Activated CD4-positive, alpha-beta T cell treated with anti-CD3 and anti-CD28 coated beads, Interleukin-2, amount 10 ng/mL, durations not matched to agents 7 days and 5 days (primary cell): ENCODE measurements around the gene CNPY2. TPM values are rescaled to one million over a fixed set of nuclear protein-coding genes. Genes with fewer than 3 reads are reported as not detected.
"Not testable (repeated sequence)": the region's sequence is repeated elsewhere in the genome, so short reads cannot be mapped to it uniquely, and the experiment has no call there.

ENCODE experiments used
- CTCF ChIA-PET: fragments of 350-600 bp; sonication (Branson Sonifier 250); formaldehyde crosslinking; loops from one replicate; lab custom pipeline; 2021; ENCODE audit warnings: antibody characterized with exemption; lab: Charles Lee
- POLR2A ChIA-PET: fragments of 350-600 bp; sonication (Branson Sonifier 250); formaldehyde crosslinking; loops from one replicate; lab custom pipeline; 2021; ENCODE audit warnings: antibody characterized with exemption; lab: Charles Lee
- DNase-seq: peaks from one replicate; pipeline ENCODE4 v3.0.0-alpha.2; 2020
- H3K27ac Mint-ChIP-seq: one replicate; pipeline ENCODE4 v1.8.0; 2021; ENCODE audit warnings: mild to moderate bottlenecking, moderate library complexity, mixed read lengths
- H3K27me3 Mint-ChIP-seq: one replicate; pipeline ENCODE4 v1.8.0; 2021; ENCODE audit warnings: mixed read lengths
- H3K36me3 Mint-ChIP-seq: one replicate; pipeline ENCODE4 v1.8.0; 2021; ENCODE audit warnings: low read depth, mixed read lengths
- H3K4me1 Mint-ChIP-seq: one replicate; pipeline ENCODE4 v1.8.0; 2021; ENCODE audit warnings: mixed read lengths
- H3K4me3 Mint-ChIP-seq: one replicate; pipeline ENCODE4 v1.8.0; 2021; ENCODE audit warnings: mild to moderate bottlenecking, moderate library complexity, mixed read lengths
- H3K9me3 Mint-ChIP-seq: one replicate; pipeline ENCODE4 v1.8.0; 2021; ENCODE audit warnings: mixed read lengths
- total RNA-seq, 2 experiments: library from RNA; stranded (reverse); gene quantifications; one replicate each; pipeline ENCODE4 v1.2.3, GENCODE V29; 2021

Gene CNPY2
- total RNA-seq, 2 experiments from 2014 or later: 96.2 to 105 TPM

DNA sequence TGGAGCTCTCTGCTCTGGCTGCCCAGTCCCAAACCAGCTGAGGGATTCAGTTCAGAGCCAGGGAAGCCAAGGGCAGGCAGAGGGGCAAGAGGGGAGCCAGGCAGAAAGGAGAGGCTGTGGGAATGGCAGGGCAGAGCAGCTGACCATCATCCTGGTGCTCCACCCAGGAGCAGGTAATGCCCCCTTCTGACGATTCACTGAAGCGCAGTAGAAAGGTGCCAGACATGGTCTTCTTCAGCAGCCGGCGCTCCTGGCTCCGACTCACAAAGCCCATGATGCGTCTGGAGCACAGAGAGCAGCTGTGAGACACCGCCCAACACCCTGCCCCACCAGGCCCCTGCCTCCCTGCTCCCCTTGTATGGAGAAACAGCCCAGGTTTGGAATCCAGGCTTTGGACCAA is 30.9 kb upstream of the CNPY2 start:
- POLR2A ChIA-PET: interaction anchor here (0.5 to 1.0 kb wide), 3 partner anchors 31 to 1501 kb away, joined by 3 to 13 read pairs (median 3); partner anchors contain the start of gene CNPY2
- H3K9me3 Mint-ChIP-seq: no peaks in the 10 kb centered on the region
- DNase-seq: no peak
- CTCF ChIA-PET: interaction anchor here (0.9 to 4.6 kb wide), 6 partner anchors 9 to 312 kb away, joined by 3 to 26 read pairs (median 4); partner anchors contain the start of genes IL23A, SMARCC2 and STAT2
- H3K36me3 Mint-ChIP-seq: peaks cover 79% of the 10 kb centered on the region
- H3K27ac Mint-ChIP-seq: no peak overlapping the region
- H3K27me3 Mint-ChIP-seq: no peaks in the 10 kb centered on the region
- H3K4me1 Mint-ChIP-seq: peaks cover 5% of the 10 kb centered on the region
- no peak overlapping the region for H3K4me3 Mint-ChIP-seq

DNA sequence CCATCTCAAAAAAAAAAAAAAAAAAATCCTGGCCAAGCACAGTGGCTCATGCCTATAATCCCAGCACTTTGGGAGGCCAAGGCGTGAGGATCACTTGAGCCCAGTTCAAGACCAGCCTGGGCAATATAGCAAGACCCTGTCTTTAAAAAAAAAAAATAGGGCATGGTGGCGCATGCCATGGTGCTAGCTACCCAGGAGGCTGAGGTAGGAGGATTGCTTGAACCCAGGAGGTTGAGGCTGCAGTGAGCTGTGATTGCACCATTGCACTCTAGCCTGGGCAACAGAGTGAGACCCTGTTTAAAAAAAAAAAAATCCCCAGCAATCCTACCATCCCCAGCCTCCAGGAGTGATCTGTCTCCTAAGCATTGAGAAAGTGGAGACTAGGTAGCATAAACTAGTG is 26.5 kb upstream of the CNPY2 start:
- H3K4me3 Mint-ChIP-seq, H3K9me3 Mint-ChIP-seq, POLR2A ChIA-PET, DNase-seq, H3K27me3 Mint-ChIP-seq, H3K27ac Mint-ChIP-seq: not testable (repeated sequence)
- Mint-ChIP-seq H3K4me1 (peaks cover 39% of the 10 kb centered on the region), H3K36me3 (peaks cover 64% of the 10 kb centered on the region)
- CTCF ChIA-PET: interaction anchor here (0.6 to 1.3 kb wide), 7 partner anchors 9 to 1198 kb away, joined by 3 to 5 read pairs (median 3); no protein-coding TSS in a partner anchor

DNA sequence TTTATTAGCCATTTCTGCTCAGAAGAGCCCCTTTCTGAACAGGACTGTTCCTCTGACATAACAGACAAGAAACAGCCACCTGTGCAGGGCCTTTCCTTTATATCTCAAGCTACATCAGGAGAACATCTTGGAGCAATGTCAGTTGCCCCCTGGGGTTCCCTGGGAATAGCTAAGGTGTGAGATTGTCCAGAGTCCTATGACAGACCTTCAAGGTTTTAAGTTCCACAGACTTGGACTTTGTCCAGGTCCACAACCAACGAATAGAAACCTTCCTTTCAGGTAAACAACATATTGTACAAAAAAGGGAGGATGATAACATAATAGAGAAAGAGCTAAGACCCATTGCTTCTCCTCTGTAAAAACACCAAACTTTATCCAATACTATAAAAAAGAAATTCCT is 25.8 kb upstream of the CNPY2 start:
- H3K4me3 Mint-ChIP-seq: no peak overlapping the region
- CTCF ChIA-PET: interaction anchor here (0.7 to 1.3 kb wide), 4 partner anchors 9 to 50 kb away, joined by 3 to 4 read pairs (median 3); no protein-coding TSS in a partner anchor
- POLR2A ChIA-PET: no interaction called here
- no peak overlapping the region for H3K27ac Mint-ChIP-seq
- H3K27me3 Mint-ChIP-seq: no peaks in the 10 kb centered on the region
- H3K36me3 Mint-ChIP-seq: peaks cover 58% of the 10 kb centered on the region
- peaks cover 41% of the 10 kb centered on the region for H3K4me1 Mint-ChIP-seq
- DNase-seq: no peak
- no peaks in the 10 kb centered on the region for H3K9me3 Mint-ChIP-seq

DNA sequence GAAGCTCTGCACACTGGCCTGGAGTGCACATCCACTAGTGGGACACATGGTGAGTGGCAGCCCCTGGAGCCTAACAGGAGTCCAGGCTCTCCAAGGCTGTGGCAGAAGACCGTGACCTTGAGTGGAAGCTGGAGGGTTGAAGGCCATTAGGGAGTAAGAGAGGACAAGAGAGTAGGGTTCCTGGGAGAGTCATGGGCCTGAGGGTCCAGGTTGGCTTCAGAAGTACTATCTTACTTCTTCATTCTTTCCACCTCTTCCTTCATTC is 23.3 kb upstream of the CNPY2 start:
- Mint-ChIP-seq H3K27ac (peak overlapping the region; percentile 97), H3K4me3 (peak overlapping the region; percentile 73), H3K36me3 (peaks cover 41% of the 10 kb centered on the region), H3K4me1 (peaks cover 53% of the 10 kb centered on the region), H3K27me3 (no peaks in the 10 kb centered on the region), H3K9me3 (no peaks in the 10 kb centered on the region)
- CTCF ChIA-PET: interaction anchor here (0.6 to 2.6 kb wide), 7 partner anchors 10 to 188 kb away, joined by 3 to 11 read pairs (median 4); partner anchors contain the start of genes CNPY2 and SMARCC2
- DNase-seq: no peak
- POLR2A ChIA-PET: interaction anchor here (0.6 to 1.0 kb wide), 2 partner anchors 18 to 19 kb away, joined by 3 to 10 read pairs; no protein-coding TSS in a partner anchor

DNA sequence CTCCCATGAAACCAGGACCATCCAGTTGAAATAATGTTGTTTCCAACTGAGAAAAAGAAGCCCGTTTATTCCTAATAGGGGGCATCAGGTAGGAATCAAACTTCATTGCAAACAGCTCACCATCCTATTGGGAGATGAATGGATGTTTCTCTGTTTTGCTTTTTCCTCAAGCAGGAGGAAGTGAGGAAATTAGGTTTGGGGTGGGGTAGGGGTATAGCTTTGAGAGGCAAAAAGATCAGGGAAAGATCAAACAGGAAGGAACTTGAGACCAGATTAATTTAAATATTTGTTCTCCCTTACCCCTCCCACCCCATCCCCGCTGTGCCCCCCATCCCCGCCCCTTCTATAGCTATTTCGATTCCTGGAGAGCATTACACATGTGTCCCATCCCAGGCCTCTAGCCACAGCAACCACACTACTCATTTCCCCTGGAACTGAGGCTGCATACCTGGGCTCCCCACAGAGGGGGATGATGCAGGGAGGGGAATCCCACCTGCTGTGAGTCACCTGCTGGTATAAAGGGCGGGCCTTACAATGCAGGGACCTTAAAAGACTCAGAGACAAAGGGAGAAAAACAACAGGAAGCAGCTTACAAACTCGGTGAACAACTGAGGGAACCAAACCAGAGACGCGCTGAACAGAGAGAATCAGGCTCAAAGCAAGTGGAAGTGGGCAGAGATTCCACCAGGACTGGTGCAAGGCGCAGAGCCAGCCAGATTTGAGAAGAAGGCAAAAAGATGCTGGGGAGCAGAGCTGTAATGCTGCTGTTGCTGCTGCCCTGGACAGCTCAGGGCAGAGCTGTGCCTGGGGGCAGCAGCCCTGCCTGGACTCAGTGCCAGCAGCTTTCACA is 22.7 kb upstream of the CNPY2 start, which contains the start of gene IL23A:
Gene IL23A (plus strand): TSS at position 577 of the 850 bp plus-strand sequence. CDS start 161 bp downstream, at position 738.
- peak within 1 kb of the TSS; percentile 97 for H3K27ac Mint-ChIP-seq
- ChIA-PET CTCF (interaction anchor here (0.5 to 2.6 kb wide), 12 partner anchors 9 to 914 kb away, joined by 3 to 11 read pairs (median 4); partner anchors contain the start of genes ANKRD52, CNPY2 and SMARCC2), POLR2A (interaction anchor here (0.6 to 1.6 kb wide), 6 partner anchors 12 to 433 kb away, joined by 3 to 10 read pairs (median 3); partner anchors contain the start of gene STAT2)
- no peaks in the 10 kb centered on the region for H3K27me3 Mint-ChIP-seq
- H3K9me3 Mint-ChIP-seq: no peaks in the 10 kb centered on the region
- H3K4me3 Mint-ChIP-seq: peak within 1 kb of the TSS; percentile 73
- H3K4me1 Mint-ChIP-seq: peaks cover 53% of the 10 kb centered on the region
- peak; percentile 83 for DNase-seq
- H3K36me3 Mint-ChIP-seq: peaks cover 36% of the 10 kb centered on the region

DNA sequence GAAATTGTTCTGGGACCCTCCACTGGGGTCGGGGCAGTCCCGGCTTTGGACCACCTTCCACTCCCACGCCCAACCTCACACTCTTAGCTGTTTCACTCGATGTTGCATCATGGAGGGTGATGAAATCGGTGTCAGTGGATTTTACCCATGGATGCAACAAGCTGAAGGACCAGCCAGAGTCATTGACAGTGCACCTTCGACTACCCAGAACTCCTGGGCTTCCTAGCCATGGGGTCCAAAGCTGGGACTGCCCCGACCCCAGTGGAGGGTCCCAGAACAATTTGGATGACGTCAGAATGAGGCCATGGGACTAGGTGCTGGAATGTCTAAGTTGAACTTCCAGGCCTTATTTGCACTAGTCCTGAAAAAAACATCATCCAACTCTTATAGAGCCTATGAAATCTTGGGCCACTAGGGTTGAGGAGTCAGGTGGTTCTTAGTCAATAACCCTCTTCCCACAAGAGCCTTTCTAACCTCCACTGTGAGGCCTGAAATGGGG is 22.0 kb upstream of the CNPY2 start:
- Mint-ChIP-seq H3K4me3 (no peak overlapping the region), H3K36me3 (peaks cover 30% of the 10 kb centered on the region), H3K27me3 (no peaks in the 10 kb centered on the region), H3K4me1 (peaks cover 58% of the 10 kb centered on the region), H3K27ac (peak overlapping the region; percentile 97), H3K9me3 (no peaks in the 10 kb centered on the region)
- ChIA-PET CTCF (interaction anchor here (0.7 to 2.6 kb wide), 7 partner anchors 9 to 187 kb away, joined by 3 to 11 read pairs (median 5); partner anchors contain the start of gene ANKRD52), POLR2A (interaction anchor here (0.6 to 1.6 kb wide), 4 partner anchors 13 to 433 kb away, joined by 3 to 5 read pairs (median 3); partner anchors contain the start of gene STAT2)
- no peak for DNase-seq

DNA sequence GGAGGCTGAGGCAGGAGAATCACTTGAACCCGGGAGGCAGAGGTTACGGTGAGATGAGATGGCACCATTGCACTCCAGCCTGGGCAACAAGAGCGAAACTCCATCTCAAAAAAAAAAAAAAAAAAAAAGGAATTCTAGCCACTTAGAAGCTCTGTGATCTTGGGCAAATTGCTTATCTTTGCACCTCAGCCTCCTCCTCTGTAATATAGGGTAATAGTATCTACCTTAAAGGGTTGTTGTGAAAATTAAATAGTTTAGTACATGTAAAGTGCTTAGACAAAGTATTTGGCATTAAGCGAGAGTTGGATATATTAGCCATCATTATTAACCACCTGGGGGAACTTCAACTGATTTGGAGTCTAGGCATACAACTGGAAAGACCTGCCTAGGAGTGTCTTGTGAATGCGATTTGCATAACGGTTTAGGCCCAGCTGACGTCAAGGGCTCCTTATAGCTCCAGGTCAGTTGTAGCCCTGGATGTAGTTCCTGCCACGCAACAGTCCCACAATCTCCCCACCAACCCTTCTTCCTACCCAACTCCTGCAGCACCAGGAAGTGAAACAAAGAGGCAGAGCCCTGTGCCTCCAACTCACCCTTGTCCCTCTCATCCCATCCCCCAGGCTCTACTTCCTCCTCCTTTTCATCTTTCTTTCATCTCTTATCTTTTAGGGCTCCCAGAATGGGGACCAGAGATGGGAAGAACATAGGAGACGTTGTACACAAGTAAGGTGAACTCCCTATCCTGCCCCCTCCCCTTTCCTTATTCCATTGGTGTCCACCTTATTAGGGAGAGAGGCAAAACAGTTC is 20.8 kb upstream of the CNPY2 start:
- ChIA-PET POLR2A (no interaction called here), CTCF (interaction anchor here (1.3 to 2.6 kb wide), 3 partner anchors 10 to 21 kb away, joined by 3 to 11 read pairs (median 5); partner anchors contain the start of gene CNPY2)
- H3K4me3 Mint-ChIP-seq: no peak overlapping the region
- H3K36me3 Mint-ChIP-seq: peaks cover 22% of the 10 kb centered on the region
- no peak for DNase-seq
- no peaks in the 10 kb centered on the region for H3K9me3 Mint-ChIP-seq
- peaks cover 62% of the 10 kb centered on the region for H3K4me1 Mint-ChIP-seq
- peak overlapping the region; percentile 79 for H3K27ac Mint-ChIP-seq
- H3K27me3 Mint-ChIP-seq: no peaks in the 10 kb centered on the region

DNA sequence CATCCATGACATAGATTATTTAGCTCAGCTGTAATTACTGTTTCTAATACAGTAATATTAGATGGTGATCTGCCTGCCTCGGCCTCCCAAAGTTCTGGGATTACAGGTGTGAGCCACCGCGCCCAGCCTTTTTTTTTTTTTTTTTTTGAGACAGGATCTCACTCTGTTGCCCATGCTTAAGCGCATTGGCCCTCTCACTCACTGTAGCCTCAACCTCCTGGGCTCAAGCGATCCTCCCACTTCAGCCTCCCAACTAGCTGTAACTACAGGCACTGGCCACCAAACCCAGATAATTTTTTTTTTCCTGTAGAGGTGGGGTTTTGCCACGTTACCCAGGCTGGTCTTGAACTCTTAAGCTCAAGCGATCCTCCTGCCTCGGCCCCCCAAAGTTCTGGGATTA is 19.7 kb upstream of the CNPY2 start:
- H3K27me3 Mint-ChIP-seq, H3K4me3 Mint-ChIP-seq, H3K9me3 Mint-ChIP-seq, POLR2A ChIA-PET, DNase-seq, H3K27ac Mint-ChIP-seq: not testable (repeated sequence)
- peaks cover 18% of the 10 kb centered on the region for H3K36me3 Mint-ChIP-seq
- CTCF ChIA-PET: interaction anchor here (0.5 to 3.1 kb wide), 7 partner anchors 9 to 588 kb away, joined by 3 to 15 read pairs (median 3); partner anchors contain the start of gene CNPY2
- peaks cover 63% of the 10 kb centered on the region for H3K4me1 Mint-ChIP-seq

DNA sequence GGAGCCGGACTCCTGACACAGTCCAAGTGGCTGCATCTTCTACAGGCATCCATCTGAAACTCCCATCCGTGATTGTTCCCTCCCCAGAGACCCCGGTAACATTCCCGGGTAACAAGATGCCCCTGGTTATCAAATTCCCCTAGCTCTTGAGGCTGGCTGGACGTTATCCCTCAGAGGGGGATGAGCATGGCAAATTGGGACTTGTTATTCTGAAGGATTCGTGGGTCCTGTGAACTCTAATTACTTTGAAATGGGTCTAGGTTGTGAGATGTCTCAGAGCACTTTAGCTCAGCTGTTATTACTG is 18.7 kb upstream of the CNPY2 start:
- ChIA-PET CTCF (interaction anchor here (0.5 to 3.1 kb wide), 3 partner anchors 10 to 560 kb away, joined by 3 to 15 read pairs (median 5); no protein-coding TSS in a partner anchor), POLR2A (no interaction called here)
- Mint-ChIP-seq H3K9me3 (no peaks in the 10 kb centered on the region), H3K4me1 (peaks cover 54% of the 10 kb centered on the region), H3K36me3 (peaks cover 12% of the 10 kb centered on the region), H3K27ac (peak overlapping the region; percentile 97), H3K27me3 (no peaks in the 10 kb centered on the region), H3K4me3 (peak overlapping the region; percentile 88)
- no peak for DNase-seq

DNA sequence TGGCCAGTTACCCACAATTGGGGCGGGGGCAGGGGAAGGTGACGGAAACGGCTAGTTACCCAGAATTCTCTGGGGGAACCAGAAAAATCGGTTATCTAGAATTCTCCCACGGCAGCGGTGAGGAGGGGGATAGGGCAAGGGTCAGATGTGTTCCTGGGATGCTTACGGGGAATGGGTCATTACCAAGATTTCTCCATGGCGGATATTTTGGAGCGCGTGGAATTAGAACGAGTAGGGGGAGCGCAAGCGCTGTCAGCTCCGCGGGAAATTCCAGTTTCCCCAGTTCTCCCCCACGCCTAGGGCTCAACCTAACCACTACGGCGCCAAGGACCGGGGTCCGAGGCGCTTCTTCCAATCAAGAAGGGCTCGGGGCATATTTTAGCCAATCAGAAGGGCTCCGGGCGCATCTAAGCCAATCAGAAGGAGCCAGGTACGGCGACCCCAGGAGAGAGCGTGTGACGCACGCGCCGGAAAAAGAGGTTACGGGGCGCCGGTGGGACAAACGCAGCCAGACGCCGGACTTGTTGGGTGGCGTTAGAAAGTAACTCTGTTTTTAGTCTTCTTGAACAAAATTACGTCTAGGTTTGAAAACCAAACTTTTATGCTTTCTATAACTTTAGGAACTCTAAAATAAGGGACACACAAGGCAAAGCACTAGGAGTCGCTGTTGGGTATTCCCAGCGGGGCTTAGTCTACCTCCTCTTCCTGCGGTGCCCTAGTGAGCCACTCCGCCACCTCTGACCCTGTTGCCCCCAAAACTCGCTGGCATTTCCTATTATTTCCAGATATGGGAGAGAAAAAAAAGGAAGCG is 18.1 kb upstream of the CNPY2 start, which contains the start of gene PAN2:
Gene PAN2 (minus strand): TSS at position 322 of the 811 bp plus-strand sequence. CDS start 906 bp downstream, outside the sequence.
- CTCF ChIA-PET: interaction anchor here (0.5 to 3.1 kb wide), 9 partner anchors 10 to 559 kb away, joined by 3 to 15 read pairs (median 3); partner anchors contain the start of genes CNPY2 and SMARCC2
- H3K9me3 Mint-ChIP-seq: no peaks in the 10 kb centered on the region
- H3K27ac Mint-ChIP-seq: peak within 1 kb of the TSS; percentile 97
- H3K4me1 Mint-ChIP-seq: peaks cover 49% of the 10 kb centered on the region
- H3K4me3 Mint-ChIP-seq: peak within 1 kb of the TSS; percentile 88
- peak; percentile 95 for DNase-seq
- POLR2A ChIA-PET: no interaction called here
- peaks cover 7% of the 10 kb centered on the region for H3K36me3 Mint-ChIP-seq
- H3K27me3 Mint-ChIP-seq: no peaks in the 10 kb centered on the region

DNA sequence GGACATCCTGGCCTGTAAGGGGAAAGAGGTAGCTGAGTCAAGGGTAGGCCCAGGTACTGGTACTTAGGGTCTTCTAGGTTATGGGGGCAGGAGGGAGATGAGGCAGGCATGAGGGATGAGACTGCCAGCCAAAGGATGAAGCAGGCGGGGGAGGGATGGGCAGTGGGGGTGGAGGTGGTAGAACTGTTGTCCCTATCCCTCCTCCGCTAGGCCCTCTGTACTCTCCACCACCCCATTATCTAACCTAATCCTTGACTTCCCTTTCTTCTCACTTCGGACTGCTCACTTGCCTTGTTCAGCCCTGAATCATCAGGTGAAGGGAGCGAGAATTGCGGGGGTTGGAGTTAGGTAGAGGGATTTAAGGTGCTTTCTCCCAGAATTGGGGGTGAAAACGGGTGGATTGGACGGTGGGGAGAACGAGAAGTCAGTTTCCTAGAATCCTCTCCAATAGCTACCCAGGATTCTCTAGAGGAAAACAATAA is 17.4 kb upstream of the CNPY2 start:
- Mint-ChIP-seq H3K27me3 (no peaks in the 10 kb centered on the region), H3K4me3 (peak overlapping the region; percentile 88), H3K4me1 (peaks cover 42% of the 10 kb centered on the region), H3K36me3 (peaks cover 7% of the 10 kb centered on the region), H3K9me3 (no peaks in the 10 kb centered on the region), H3K27ac (peak overlapping the region; percentile 97)
- ChIA-PET POLR2A (no interaction called here), CTCF (interaction anchor here (0.8 to 3.1 kb wide), 9 partner anchors 8 to 304 kb away, joined by 3 to 15 read pairs (median 3); partner anchors contain the start of genes CNPY2 and SMARCC2)
- DNase-seq: no peak
